Ectodermal cell (in vitro differentiated cells): Measurements from ENCODE around the gene ATP1B1.

Source experiments
- H3K27ac ChIP-seq: 2 replicates; pipeline ENCODE4 v1.7.0; 2013; ENCODE audit warnings: mild to moderate bottlenecking, low read depth, low read length; ENCODE audit not compliant: insufficient read depth, poor library complexity, severe bottlenecking
- H3K27me3 ChIP-seq: 2 replicates; pipeline ENCODE4 v1.7.0; 2013; ENCODE audit warnings: mild to moderate bottlenecking, low read length; ENCODE audit not compliant: insufficient read depth, control insufficient read depth, poor library complexity, severe bottlenecking
- H3K36me3 ChIP-seq: one replicate; pipeline ENCODE4 v1.7.0; 2013; ENCODE audit warnings: low read length; ENCODE audit not compliant: control insufficient read depth, insufficient read depth
- H3K4me1 ChIP-seq: one replicate; pipeline ENCODE4 v1.7.0; 2013; ENCODE audit warnings: low read length; ENCODE audit not compliant: control insufficient read depth, insufficient read depth
- H3K4me3 ChIP-seq: 2 replicates; pipeline ENCODE4 v1.7.0; 2013; ENCODE audit warnings: low read depth, low read length, control low read depth; ENCODE audit not compliant: insufficient read depth
- H3K9me3 ChIP-seq: 2 replicates; pipeline ENCODE4 v1.7.0; 2013; ENCODE audit warnings: mild to moderate bottlenecking, low read length, moderate library complexity; ENCODE audit not compliant: control insufficient read depth
- WGBS, 2 experiments: methylation state at CpG; one replicate each; pipeline ENCODE4 v1.1.7; 2013; ENCODE audit warnings: missing lambda C conversion rate in 2 of 2; 5-methylcytosine and 5-hydroxymethylcytosine counted together

ATP1B1 gene

GRCh38 chr1:169138866-169139670 lies 32.6 kb downstream of the ATP1B1 start:
- 98 to 100% methylated on average over 1 to 2 of the region's 2 CpGs for WGBS, 2 experiments
- no peaks in the 10 kb centered on the region for H3K27me3 ChIP-seq
- H3K4me3 ChIP-seq = no peak overlapping the region
- H3K27ac ChIP-seq = no peak overlapping the region
- no peaks in the 10 kb centered on the region for H3K4me1 ChIP-seq
- H3K36me3 ChIP-seq = no peaks in the 10 kb centered on the region
- H3K9me3 ChIP-seq = no peaks in the 10 kb centered on the region

DNA sequence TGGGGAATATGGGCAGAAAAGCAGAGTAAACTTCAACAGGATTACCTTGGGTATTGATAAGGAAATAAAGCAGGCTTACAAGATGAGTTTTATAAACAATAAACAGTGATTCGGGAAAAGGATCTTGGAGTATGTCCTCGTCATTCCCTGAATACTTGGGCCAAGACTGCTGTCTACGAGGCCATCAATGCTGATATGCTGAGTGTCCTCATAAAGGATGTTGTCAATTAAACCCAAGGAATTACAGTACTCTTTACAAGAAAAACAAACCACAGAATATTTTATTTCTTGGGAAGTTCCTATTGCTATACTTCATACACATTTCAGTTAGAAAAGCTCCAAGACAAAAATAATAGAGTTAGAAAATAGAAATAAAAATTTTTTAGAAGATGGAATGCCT lies 34.9 kb downstream of the ATP1B1 start:
- WGBS, 2 experiments = 92 to 98% methylated on average over 3 of the region's 3 CpGs
- H3K27me3 ChIP-seq = no peaks in the 10 kb centered on the region
- no peaks in the 10 kb centered on the region for H3K9me3 ChIP-seq
- H3K4me3 ChIP-seq = no peak overlapping the region
- no peaks in the 10 kb centered on the region for H3K36me3 ChIP-seq
- no peak overlapping the region for H3K27ac ChIP-seq
- H3K4me1 ChIP-seq = no peaks in the 10 kb centered on the region

DNA sequence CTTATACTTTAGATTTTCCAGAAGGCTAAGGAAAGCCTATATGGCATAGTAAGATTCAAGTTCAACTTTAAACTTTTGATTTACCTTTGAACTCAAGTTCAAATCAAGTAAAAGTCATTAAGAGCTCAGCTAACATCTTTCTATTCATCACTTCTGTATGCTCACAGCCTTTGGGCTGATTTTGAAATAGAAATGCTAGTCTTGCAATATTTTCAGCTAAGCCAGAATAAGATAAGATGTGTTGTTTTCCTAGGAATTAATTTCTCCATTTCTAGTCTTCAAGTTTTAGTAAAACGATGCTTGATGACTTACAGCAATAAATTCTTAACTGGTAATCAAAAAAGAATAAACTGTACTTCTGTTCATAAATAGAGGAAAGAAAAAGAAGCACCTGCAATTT lies 35.6 kb downstream of the ATP1B1 start:
- 83% methylated on average over 1 of the region's 1 CpG; no CpG with 5 or more reads in 1 of the 2 experiments for WGBS, 2 experiments
- H3K27me3 ChIP-seq = no peaks in the 10 kb centered on the region

GRCh38 chr1:169143346-169143745 lies 36.9 kb downstream of the ATP1B1 start:
- 87 to 94% methylated on average over 2 to 3 of the region's 3 CpGs for WGBS, 2 experiments
- Histone ChIP-seq H3K27me3 (no peaks in the 10 kb centered on the region), H3K36me3 (no peaks in the 10 kb centered on the region), H3K4me3 (no peak overlapping the region), H3K27ac (no peak overlapping the region), H3K9me3 (no peaks in the 10 kb centered on the region), H3K4me1 (no peaks in the 10 kb centered on the region)

More for the DNA sequence above, 35.6 kb downstream of the ATP1B1 start:
- Histone ChIP-seq H3K4me1 (no peaks in the 10 kb centered on the region), H3K9me3 (no peaks in the 10 kb centered on the region), H3K36me3 (no peaks in the 10 kb centered on the region), H3K27ac (no peak overlapping the region), H3K4me3 (no peak overlapping the region)

GRCh38 chr1:169143984-169144383 lies 37.5 kb downstream of the ATP1B1 start:
- Histone ChIP-seq H3K4me3 (no peak overlapping the region), H3K27ac (no peak overlapping the region), H3K36me3 (no peaks in the 10 kb centered on the region), H3K9me3 (no peaks in the 10 kb centered on the region), H3K4me1 (no peaks in the 10 kb centered on the region), H3K27me3 (no peaks in the 10 kb centered on the region)

DNA sequence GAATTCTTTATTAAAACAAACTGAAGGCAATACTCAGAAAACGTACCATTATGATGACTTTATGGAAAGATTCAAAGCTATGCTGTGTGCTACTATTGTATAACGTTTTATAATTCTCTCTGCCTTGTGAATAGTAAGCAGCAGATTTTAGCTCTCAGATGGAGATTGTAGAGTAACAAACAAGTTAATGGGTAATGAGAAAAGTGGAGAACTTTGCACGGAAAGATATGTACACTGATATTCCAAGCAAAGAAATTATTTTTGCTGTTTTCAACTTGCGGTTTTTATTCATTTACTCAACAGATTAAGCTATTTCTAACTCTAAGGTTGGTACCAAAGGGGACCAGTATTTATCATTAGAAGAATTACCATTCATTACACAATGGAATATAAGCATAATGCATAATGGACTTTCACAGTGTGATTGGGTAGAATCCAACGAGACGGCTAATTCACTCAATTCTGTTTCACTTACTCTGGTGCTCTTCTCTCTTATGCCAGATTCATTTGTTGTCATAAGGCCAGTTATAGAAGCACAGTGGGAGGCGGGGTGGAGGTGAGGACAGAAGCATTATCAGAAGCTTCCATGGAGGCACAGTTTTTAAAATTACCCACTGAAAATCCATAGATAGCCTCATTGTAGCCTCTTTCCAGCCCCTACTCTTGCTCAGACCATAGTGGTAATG lies 38.6 kb downstream of the ATP1B1 start:
- Histone ChIP-seq H3K27me3 (no peaks in the 10 kb centered on the region), H3K9me3 (no peaks in the 10 kb centered on the region), H3K36me3 (no peaks in the 10 kb centered on the region), H3K27ac (no peak overlapping the region), H3K4me1 (no peaks in the 10 kb centered on the region), H3K4me3 (no peak overlapping the region)
- WGBS, 2 experiments = 93 to 95% methylated on average over 6 to 7 of the region's 7 CpGs

DNA sequence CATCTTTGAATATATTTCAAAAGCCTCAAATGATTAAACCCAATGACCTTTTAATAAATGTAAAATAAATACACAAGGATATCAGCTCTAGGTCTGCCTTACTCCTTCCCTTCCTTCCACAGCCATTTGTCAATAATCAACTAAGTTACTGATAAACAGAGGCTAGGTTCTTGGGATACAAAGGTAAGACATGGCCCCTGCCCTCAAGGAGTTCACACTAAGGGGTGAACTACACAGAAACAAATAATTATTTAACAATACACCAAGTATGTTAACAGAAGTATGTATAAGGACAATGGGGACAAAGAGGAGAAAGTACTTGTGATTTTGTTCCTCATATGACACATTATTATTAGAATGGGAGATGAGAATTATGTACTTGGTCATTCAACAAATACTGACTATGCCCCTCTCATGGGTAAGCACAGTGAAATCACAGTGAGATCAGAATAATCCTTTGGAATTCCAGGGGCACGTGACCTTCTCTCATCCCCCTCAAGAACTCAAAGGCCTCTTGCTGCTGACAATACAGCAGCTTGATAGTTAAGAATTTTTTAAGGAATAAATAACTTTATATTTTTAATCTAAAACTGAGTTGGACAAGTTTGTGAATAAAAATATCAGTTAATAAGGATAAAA lies 40.2 kb downstream of the ATP1B1 start:
- WGBS, 2 experiments = 70 to 71% methylated on average over 1 of the region's 1 CpG
- no peaks in the 10 kb centered on the region for H3K27me3 ChIP-seq
- no peak overlapping the region for H3K4me3 ChIP-seq
- H3K36me3 ChIP-seq = no peaks in the 10 kb centered on the region
- H3K4me1 ChIP-seq = no peaks in the 10 kb centered on the region
- H3K9me3 ChIP-seq = no peaks in the 10 kb centered on the region
- no peak overlapping the region for H3K27ac ChIP-seq

- Histone ChIP-seq H3K27me3 (no peaks in the 10 kb centered on the region), H3K27ac (no peak overlapping the region), H3K4me3 (no peak overlapping the region), H3K36me3 (no peaks in the 10 kb centered on the region), H3K9me3 (no peaks in the 10 kb centered on the region), H3K4me1 (no peaks in the 10 kb centered on the region)
- WGBS, 2 experiments = 78 to 82% methylated on average over 5 of the region's 5 CpGs
Measured at GRCh38 chr1:169148472-169149252, 42.2 kb downstream of the ATP1B1 start.

DNA sequence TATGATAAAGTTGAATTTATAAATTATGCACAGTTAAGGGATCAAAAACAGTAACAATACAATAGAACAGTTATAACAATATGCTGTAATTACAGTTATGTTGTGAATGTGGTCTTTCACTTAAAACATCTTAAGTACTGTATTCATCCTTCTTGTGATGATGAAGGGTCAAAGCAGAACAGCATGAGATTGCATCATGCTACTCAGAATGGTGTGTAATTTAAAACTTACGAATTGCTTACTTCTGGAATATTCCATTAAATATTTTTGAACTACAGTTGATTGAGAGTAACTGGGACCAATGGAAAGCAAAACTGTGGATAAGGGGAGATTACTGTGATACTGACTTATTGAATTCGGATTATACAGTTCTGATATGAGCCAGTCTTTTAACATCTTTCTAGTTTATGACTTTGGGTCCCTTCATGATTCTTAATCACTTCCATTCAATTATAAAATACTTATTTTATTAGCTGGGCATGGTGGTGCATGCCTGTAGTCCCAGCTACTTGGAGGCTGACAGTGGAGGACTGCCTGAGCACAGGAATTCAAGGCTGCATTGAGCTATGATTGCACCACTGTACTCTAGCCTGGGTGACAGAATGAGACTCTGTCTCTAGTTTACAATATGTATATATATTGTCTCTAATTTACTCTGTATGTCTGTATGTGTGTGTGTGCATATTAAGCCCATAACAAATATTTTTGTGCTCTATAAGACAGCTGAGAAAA lies 43.2 kb downstream of the ATP1B1 start:
- Histone ChIP-seq H3K4me3 (no peak overlapping the region), H3K9me3 (no peaks in the 10 kb centered on the region), H3K27me3 (no peaks in the 10 kb centered on the region), H3K27ac (no peak overlapping the region), H3K4me1 (no peaks in the 10 kb centered on the region), H3K36me3 (no peaks in the 10 kb centered on the region)
- 92 to 97% methylated on average over 2 of the region's 2 CpGs for WGBS, 2 experiments
